Measurements from ENCODE around the gene RNH1. TPM values are rescaled to one million over a fixed set of nuclear protein-coding genes. Genes with fewer than 3 reads are reported as not detected.

RNH1 gene
- total RNA-seq, 2 donors from 2014 or later = 42.7 to 43.2 TPM

DNA sequence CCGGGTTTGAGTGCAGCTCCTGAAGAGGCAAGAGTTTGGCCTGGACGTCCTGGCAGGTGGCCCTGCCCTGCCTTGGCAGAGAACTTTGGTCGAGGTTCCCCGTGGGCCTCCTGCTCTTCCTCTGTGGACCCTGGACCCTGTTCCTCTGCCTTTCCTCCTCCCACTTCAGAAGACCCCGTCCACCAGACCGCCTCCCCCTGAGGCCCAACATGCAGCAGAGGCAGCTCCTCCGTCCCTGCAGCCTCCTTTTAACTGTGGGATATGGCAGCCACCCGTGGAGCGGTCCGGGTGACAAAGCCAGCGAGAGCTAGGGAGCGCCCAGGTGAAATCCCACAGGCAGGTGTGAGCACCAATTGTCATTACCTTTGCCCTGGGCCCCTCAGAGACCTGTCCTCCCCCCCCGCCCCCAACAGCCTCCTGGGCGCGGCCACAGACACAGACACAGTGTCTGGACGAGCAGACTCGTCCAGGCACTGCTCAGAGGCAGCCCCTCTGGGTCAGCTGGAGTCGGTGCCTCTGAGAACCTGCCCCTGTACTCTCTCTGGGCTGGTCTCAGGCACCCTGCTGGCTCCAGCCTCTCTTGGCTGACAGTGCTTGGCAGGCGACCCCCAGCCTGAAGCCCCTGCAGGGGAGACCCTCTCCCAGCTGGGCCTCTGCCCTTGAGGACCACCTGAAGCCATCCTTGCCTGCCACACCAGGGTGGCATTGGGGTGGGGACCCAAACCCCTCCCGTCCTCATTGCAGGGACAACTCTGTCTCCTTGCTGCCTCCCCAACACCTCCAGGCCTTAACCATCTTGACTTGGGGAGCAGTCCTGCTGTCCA is 61.1 kb downstream of the RNH1 start:
- Histone ChIP-seq H3K36me3 (ENCODE audit: control insufficient read depth, insufficient read depth, low read length) (no peaks in the 10 kb centered on the region), H3K27me3 (ENCODE audit: control insufficient read depth, insufficient read depth, low read length, poor library complexity, severe bottlenecking) (no peaks in the 10 kb centered on the region), H3K4me3 (ENCODE audit: low read length) (no peak overlapping the region), H3K4me1 (ENCODE audit: control insufficient read depth, insufficient read depth, low read length) (no peaks in the 10 kb centered on the region), H3K27ac (ENCODE audit: low read depth, low read length) (no peak overlapping the region), H3K9ac (ENCODE audit: extremely low read depth, low read length, poor library complexity, severe bottlenecking) (no peak overlapping the region), H3K9me3 (ENCODE audit: control insufficient read depth, low read length) (no peaks in the 10 kb centered on the region)
- Mint-ChIP-seq H3K9me3 (no peaks in the 10 kb centered on the region), H3K36me3 (ENCODE audit: low read depth) (no peaks in the 10 kb centered on the region), H3K4me1 (peaks cover 5% of the 10 kb centered on the region), H3K27me3 (ENCODE audit: insufficient read depth) (peaks cover 5% of the 10 kb centered on the region), H3K27ac (no peak overlapping the region), H3K4me3 (no peak overlapping the region)
- 78 to 83% methylated on average over 14 to 20 of the region's 20 CpGs for WGBS, 2 experiments (ENCODE audit: insufficient coverage in 1 of 2, insufficient read length in 1 of 2)
- DNase-seq = peak; percentile 68
- no peak for TF ChIP-seq CTCF (conservative IDR thresholded peaks at IDR 0.05)

Other genes with a start within 250 kb of the RNH1 start
- gene NLRP6, start 228.8 kb downstream of the RNH1 start, total RNA-seq = not detected
- gene PGGHG, start 218.1 kb downstream of the RNH1 start, total RNA-seq = 100 to 1,000 TPM; 129 to 186 TPM
- not detected for gene IFITM5, start 207.7 kb downstream of the RNH1 start, total RNA-seq
- gene IFITM2, start 199.4 kb downstream of the RNH1 start, total RNA-seq = 100 to 1,000 TPM; 262 to 367 TPM
- 100 to 1,000 TPM; 211 to 558 TPM for gene IFITM1, start 193.2 kb downstream of the RNH1 start, total RNA-seq
- 100 to 1,000 TPM; 257 to 389 TPM for gene IFITM3, start 186.4 kb downstream of the RNH1 start, total RNA-seq
- gene B4GALNT4, start 137.7 kb downstream of the RNH1 start, total RNA-seq = 100 to 1,000 TPM; 109 to 118 TPM
- 10 to 100 TPM; 35.4 to 44.8 TPM for gene PKP3, start 113.0 kb downstream of the RNH1 start, total RNA-seq
- gene SIGIRR, start 92.2 kb downstream of the RNH1 start, total RNA-seq = 10 to 100 TPM; 63.3 to 67.4 TPM
- gene ANO9, start 65.2 kb downstream of the RNH1 start, total RNA-seq = 10 to 100 TPM; 16.8 to 17.8 TPM
- gene PTDSS2, start 57.0 kb downstream of the RNH1 start, total RNA-seq = 10 to 100 TPM; 55.2 to 56.1 TPM
- 10 to 100 TPM; 64.8 to 68.2 TPM for gene HRAS, start 28.3 kb upstream of the RNH1 start, total RNA-seq
- 1 to 10 TPM; 3.0 to 4.3 TPM for gene LRRC56, start 30.3 kb upstream of the RNH1 start, total RNA-seq
- gene LMNTD2, start 53.5 kb upstream of the RNH1 start, total RNA-seq = 10 to 100 TPM in 1 of 2 donors, 1 to 10 TPM in 1; 8.5 to 13.3 TPM
- gene RASSF7, start 53.7 kb upstream of the RNH1 start, total RNA-seq = 10 to 100 TPM; 34.2 to 36.3 TPM
- 10 to 100 TPM; 43.4 to 48.0 TPM for gene PHRF1, start 69.2 kb upstream of the RNH1 start, total RNA-seq
- 10 to 100 TPM in 1 of 2 donors, 1 to 10 TPM in 1; 9.3 to 16.8 TPM for gene IRF7, start 108.7 kb upstream of the RNH1 start, total RNA-seq
- gene CDHR5, start 117.7 kb upstream of the RNH1 start, total RNA-seq = under 1 TPM; 0.13 to 0.27 TPM
- gene SCT, start 119.9 kb upstream of the RNH1 start, total RNA-seq = 1 to 10 TPM; 3.9 to 6.1 TPM
- 1 to 10 TPM; 1.8 to 2.7 TPM for gene DRD4, start 130.0 kb upstream of the RNH1 start, total RNA-seq
- gene DEAF1, start 188.0 kb upstream of the RNH1 start, total RNA-seq = 10 to 100 TPM; 44.1 to 51.9 TPM
- gene TMEM80, start 188.6 kb upstream of the RNH1 start, total RNA-seq = 10 to 100 TPM; 13.2 to 19.1 TPM
- 10 to 100 TPM; 26.2 to 28.0 TPM for gene EPS8L2, start 199.0 kb upstream of the RNH1 start, total RNA-seq
- gene TALDO1, start 240.2 kb upstream of the RNH1 start, total RNA-seq = 100 to 1,000 TPM; 177 to 221 TPM

Data from endodermal cell (in vitro differentiated cells).